HCT116 (cell line): ENCODE measurements around the gene TEAD3. TPM values are rescaled to one million over a fixed set of nuclear protein-coding genes. Genes with fewer than 3 reads are reported as not detected.
"Not testable (repeated sequence)": the region's sequence is repeated elsewhere in the genome, so short reads cannot be mapped to it uniquely, and the experiment has no call there.

Experiments
- ATAC-seq: fragments of 200-7000 bp; cut with Tn5 transposase; 2 replicates; pipeline ENCODE4 v1.9.1; 2020; ENCODE audit warnings: mild to moderate bottlenecking, moderate library complexity
- BruUV-seq: library from RNA; stranded (reverse); fragments of 400-500 nt; replicated peaks from 2 replicates; lab custom pipeline; 2021; lab: Mats Ljungman, UMichigan
- CTCF ChIA-PET: fragments of 300-600 bp; sonication (Branson Sonifier 250); formaldehyde crosslinking; loops from one replicate; lab custom pipeline; 2021; ENCODE audit warnings: antibody characterized with exemption; lab: Charles Lee
- POLR2A ChIA-PET: fragments of 300-600, 350-600 bp; sonication (Branson Sonifier 250); formaldehyde crosslinking; loops from one replicate; lab custom pipeline; 2021; ENCODE audit warnings: antibody characterized with exemption; lab: Charles Lee
- RAD21 ChIA-PET, 2 experiments: fragments of 300-600 bp; sonication (Branson Sonifier 250); formaldehyde crosslinking; loops; one replicate each; lab custom pipeline; 2023; ENCODE audit warnings: low total read pairs in 2 of 2; ENCODE audit not compliant: uncharacterized antibody in 2 of 2, unreplicated experiment in 2 of 2, low non-redundant PET in 1 of 2; lab: Charles Lee
- DNase-seq: peaks from one replicate; pipeline ENCODE4 v3.0.0-alpha.2; 2010; ENCODE audit warnings: low read depth, low spot score
- H2AFZ ChIP-seq: fragments of 200-600 bp; shearing (Covaris generic), sonication (generic); 2 replicates; pipeline ENCODE4 v1.6.1; 2017; ENCODE audit warnings: low read depth, mixed run types, mixed read lengths, antibody characterized with exemption, low read length; ENCODE audit not compliant: poor library complexity, severe bottlenecking
- H3K27ac ChIP-seq: 2 replicates; pipeline ENCODE4 v1.5.1; 2012; ENCODE audit warnings: low read depth, low read length
- H3K27me3 ChIP-seq: fragments of 200-600 bp; sonication (generic); 2 replicates; pipeline ENCODE4 v1.6.1; 2016; ENCODE audit warnings: mixed run types, low read length, mixed read lengths; ENCODE audit not compliant: insufficient read depth
- H3K36me3 ChIP-seq, 2 experiments: fragments of 200-500 bp in 1 of 2; fragments of 200-600 bp in 1 of 2; sonication (Bioruptor generic) in 1 of 2; sonication (generic) in 1 of 2; 2 replicates each; pipeline versions ENCODE4 v1.5.1 to v1.6.1; 2014 to 2016; ENCODE audit warnings: low read length in 2 of 2, inconsistent platforms in 1 of 2, mixed read lengths in 1 of 2, mixed run types in 1 of 2; ENCODE audit not compliant: insufficient read depth in 2 of 2, control insufficient read depth in 1 of 2
- H3K4me1 ChIP-seq, 2 experiments: fragments of 200-600 bp in 1 of 2; sonication (generic) in 1 of 2; 2 replicates each; pipeline versions ENCODE4 v1.5.1 to v1.6.1; 2012 to 2017; ENCODE audit warnings: low read length in 2 of 2, inconsistent platforms in 1 of 2, mild to moderate bottlenecking in 1 of 2, mixed read lengths in 1 of 2, mixed run types in 1 of 2, moderate library complexity in 1 of 2; ENCODE audit not compliant: insufficient read depth in 2 of 2, control insufficient read depth in 1 of 2
- H3K4me2 ChIP-seq: fragments of 200-600 bp; sonication (generic); 2 replicates; pipeline ENCODE4 v1.6.1; 2017; ENCODE audit warnings: mixed run types, low read length, mixed read lengths
- H3K4me3 ChIP-seq, 2 experiments: fragments of 200-600 bp in 1 of 2; sonication (generic) in 1 of 2; replicated peaks in 1 of 2; 2 replicates each; pipeline ENCODE4 v1.5.1; 2011 to 2016; ENCODE audit warnings: low read length in 2 of 2, control low read depth in 1 of 2, low read depth in 1 of 2, mild to moderate bottlenecking in 1 of 2, mixed read lengths in 1 of 2, mixed run types in 1 of 2
- H3K79me2 ChIP-seq: fragments of 200-600 bp; sonication (generic); 2 replicates; pipeline ENCODE4 v1.6.1; 2017; ENCODE audit warnings: mild to moderate bottlenecking, mixed run types, low read length, moderate library complexity, mixed read lengths; ENCODE audit not compliant: insufficient read depth
- H3K9ac ChIP-seq: fragments of 200-600 bp; sonication (generic); 2 replicates; pipeline ENCODE4 v1.6.1; 2016; ENCODE audit warnings: low read length, mixed read lengths
- H3K9me2 ChIP-seq: fragments of 200-600 bp; sonication (generic), shearing (Covaris generic); 2 replicates; pipeline ENCODE4 v1.6.1; 2017; ENCODE audit warnings: mixed run types, mild to moderate bottlenecking, moderate library complexity; ENCODE audit not compliant: insufficient read depth
- H3K9me3 ChIP-seq, 2 experiments: fragments of 200-500 bp in 1 of 2; fragments of 200-600 bp in 1 of 2; sonication (Bioruptor generic) in 1 of 2; sonication (generic) in 1 of 2; 2 replicates each; pipeline ENCODE4 v1.6.1; 2014 to 2017; ENCODE audit warnings: low read length in 2 of 2, mixed read lengths in 2 of 2, inconsistent platforms in 1 of 2, low read depth in 1 of 2, mild to moderate bottlenecking in 1 of 2, mixed run types in 1 of 2, moderate library complexity in 1 of 2; ENCODE audit not compliant: control insufficient read depth in 1 of 2, insufficient read depth in 1 of 2
- H4K20me1 ChIP-seq: fragments of 200-600 bp; sonication (generic), shearing (Covaris generic); 2 replicates; pipeline ENCODE4 v1.6.1; 2017; ENCODE audit warnings: mixed run types, mild to moderate bottlenecking, moderate library complexity; ENCODE audit not compliant: insufficient read depth
- EZH2 ChIP-seq: fragments of 200-600 bp; sonication (generic); IDR thresholded peaks from 2 replicates; pipeline ENCODE4 v1.6.1; 2017; ENCODE audit warnings: antibody characterized with exemption, mixed run types
- FOSL1 ChIP-seq: IDR thresholded peaks from 2 replicates; pipeline ENCODE4 v1.6.1; 2012; ENCODE audit warnings: low read depth
- POLR2AphosphoS5 ChIP-seq: IDR thresholded peaks from 2 replicates; pipeline ENCODE4 v1.6.1; 2011; ENCODE audit warnings: mild to moderate bottlenecking, low read depth, low read length, moderate library complexity
- SRF ChIP-seq: IDR thresholded peaks from 2 replicates; pipeline ENCODE4 v1.6.1; 2012; ENCODE audit warnings: low read depth
- TCF7L2 ChIP-seq: IDR thresholded peaks from 2 replicates; pipeline ENCODE4 v1.7.0; 2011; ENCODE audit warnings: borderline replicate concordance, inconsistent platforms; ENCODE audit not compliant: insufficient read depth, insufficient read length; ENCODE audit errors: extremely low read depth
- intact Hi-C: fragments of 100-400 bp; cut with micrococcal nuclease; formaldehyde crosslinking; loops from 2 replicates; pipeline ENCODE4 v1.10.0; 2022
- total RNA-seq: library from RNA; stranded (reverse); gene quantifications from one replicate; pipeline ENCODE4 v1.2.1, GENCODE V29; 2021; ENCODE audit not compliant: unreplicated experiment
- TF ChIP-seq, protein P1 (sequence below): IDR thresholded peaks from 2 replicates; pipeline ENCODE4 v1.6.1; 2012

Gene TEAD3
- total RNA-seq, 1 experiment from 2014 or later: 21.8 TPM

DNA sequence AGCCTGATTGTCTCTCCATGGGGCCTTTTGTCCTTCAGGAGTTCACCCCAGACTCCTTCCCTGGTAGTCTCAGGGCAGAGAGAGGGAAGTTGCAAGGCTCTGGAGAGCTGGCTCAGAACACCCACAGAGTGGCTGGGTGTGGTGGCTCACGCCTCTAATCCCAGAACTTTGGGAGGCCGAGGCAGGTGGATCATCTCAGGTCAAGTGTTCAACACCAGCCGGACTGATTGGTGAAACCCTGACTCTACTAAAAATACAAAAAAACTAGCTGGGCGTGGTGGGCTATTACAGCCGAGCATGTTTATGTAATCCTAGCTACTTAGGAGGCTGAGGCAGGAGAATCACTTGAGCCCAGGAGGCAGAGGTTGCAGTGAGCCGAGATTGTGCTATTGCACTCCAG lies 39.0 kb upstream of the TEAD3 start:
- POLR2A ChIA-PET, RAD21 ChIA-PET, H3K9me3 ChIP-seq, H4K20me1 ChIP-seq, H3K36me3 ChIP-seq, H3K4me2 ChIP-seq, H2AFZ ChIP-seq, DNase-seq, intact Hi-C loops, BruUV-seq, H3K4me1 ChIP-seq, H3K79me2 ChIP-seq, H3K9me2 ChIP-seq, H3K4me3 ChIP-seq, H3K27me3 ChIP-seq, H3K9ac ChIP-seq, H3K27ac ChIP-seq, ATAC-seq: not testable (repeated sequence)
- CTCF ChIA-PET: interaction anchor here (1.0 kb wide), 1 partner anchor 13 kb away, joined by 3 read pairs; no protein-coding TSS in a partner anchor

DNA sequence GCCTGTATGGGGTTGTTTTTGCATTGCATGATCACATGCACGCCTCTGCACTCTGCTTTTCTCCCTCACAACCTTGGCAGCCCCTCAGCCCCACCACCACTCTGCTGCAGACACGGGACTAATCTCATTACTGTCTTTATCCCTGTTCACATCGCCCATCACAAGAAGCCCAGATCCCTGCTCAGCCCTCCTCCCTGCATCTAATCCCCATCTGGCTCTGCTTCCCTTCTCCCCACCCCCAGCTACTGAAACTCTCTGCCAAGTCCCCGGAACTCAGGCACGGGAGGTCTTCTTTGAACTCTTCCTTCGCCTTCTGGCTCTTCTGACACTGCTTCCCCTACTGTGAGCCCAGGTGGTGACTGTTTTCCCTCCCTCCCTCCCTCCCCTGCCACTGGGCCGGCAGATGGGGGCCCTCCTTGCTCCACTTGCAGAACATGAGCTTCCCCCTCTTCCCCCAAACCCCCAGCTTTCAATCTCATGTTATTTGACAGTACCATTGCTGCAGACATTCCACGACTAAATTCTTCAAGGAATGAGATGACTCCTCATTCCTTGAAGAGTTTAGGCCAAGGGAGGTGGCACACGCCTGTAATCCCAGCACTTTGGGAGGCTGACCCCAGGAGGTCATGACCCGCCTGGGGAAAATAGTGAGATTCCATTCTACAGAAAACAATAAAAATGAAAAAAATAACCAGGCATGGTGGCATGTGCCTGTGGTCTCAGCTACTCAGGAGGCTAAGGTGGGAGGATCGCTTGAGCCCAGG lies 37.7 kb upstream of the TEAD3 start:
- Histone ChIP-seq H3K4me2 (no peak overlapping the region), H3K27me3 (no peaks in the 10 kb centered on the region), H3K9me2 (no peaks in the 10 kb centered on the region), H3K36me3 (no peaks in the 10 kb centered on the region), H3K4me3 (no peak overlapping the region), H3K79me2 (no peaks in the 10 kb centered on the region), H2AFZ (no peak overlapping the region), H3K9ac (no peak overlapping the region), H3K27ac (no peak overlapping the region), H3K4me1 (no peaks in the 10 kb centered on the region), H3K9me3 (no peaks in the 10 kb centered on the region), H4K20me1 (no peaks in the 10 kb centered on the region)
- DNase-seq (no peak), ATAC-seq (no peak)
- intact Hi-C loops: no loop called here
- ChIA-PET CTCF (interaction anchor here (0.6 to 1.3 kb wide), 2 partner anchors 223 to 1586 kb away, joined by 4 to 6 read pairs; no protein-coding TSS in a partner anchor), RAD21 (no interaction called here), POLR2A (no interaction called here)
- TF ChIP-seq FOSL1 (no peak), TCF7L2 (peak; percentile 82), EZH2 (no peak), POLR2AphosphoS5 (no peak), SRF (no peak)
- TF ChIP-seq, protein P1, sequence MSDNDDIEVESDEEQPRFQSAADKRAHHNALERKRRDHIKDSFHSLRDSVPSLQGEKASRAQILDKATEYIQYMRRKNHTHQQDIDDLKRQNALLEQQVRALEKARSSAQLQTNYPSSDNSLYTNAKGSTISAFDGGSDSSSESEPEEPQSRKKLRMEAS: no peak
- BruUV-seq: no TSS peak
